Type B pancreatic cell (in vitro differentiated cells): ENCODE results near the gene PTCD1. TPM values are rescaled to one million over a fixed set of nuclear protein-coding genes. Genes with fewer than 3 reads are reported as not detected.
"Not testable (repeated sequence)": the region's sequence is repeated elsewhere in the genome, so short reads cannot be mapped to it uniquely, and the experiment has no call there.

Experiments
- DNase-seq: peaks from one replicate; pipeline ENCODE4 v3.0.0; 2021; ENCODE audit warnings: mixed read lengths; ENCODE audit not compliant: unreplicated experiment; ENCODE audit errors: extremely low spot score
- H3K27ac Mint-ChIP-seq: 2 replicates; pipeline ENCODE4 v1.8.0; 2021; ENCODE audit warnings: mild to moderate bottlenecking, mixed read lengths
- H3K27me3 Mint-ChIP-seq: 2 replicates; pipeline ENCODE4 v1.8.0; 2021; ENCODE audit warnings: mixed read lengths
- H3K36me3 Mint-ChIP-seq: 2 replicates; pipeline ENCODE4 v1.8.0; 2021; ENCODE audit warnings: mixed read lengths
- H3K4me1 Mint-ChIP-seq: one replicate; pipeline ENCODE4 v1.8.0; 2021; ENCODE audit warnings: mixed read lengths; ENCODE audit not compliant: unreplicated experiment
- H3K4me3 Mint-ChIP-seq: 2 replicates; pipeline ENCODE4 v1.8.0; 2021; ENCODE audit warnings: mild to moderate bottlenecking, mixed read lengths
- H3K9me3 Mint-ChIP-seq: 2 replicates; pipeline ENCODE4 v1.8.0; 2021; ENCODE audit warnings: mixed read lengths
- CTCF ChIP-seq: fragments of 200-600 bp; sonication (generic); conservative IDR thresholded peaks from 2 replicates; pipeline ENCODE4 v1.5.0; 2021; ENCODE audit warnings: antibody characterized with exemption, mild to moderate bottlenecking
- total RNA-seq: library from RNA; stranded (reverse); gene quantifications from 2 replicates; pipeline ENCODE4 v1.2.1, GENCODE V29; 2021; ENCODE audit warnings: low replicate concordance

PTCD1 gene
- total RNA-seq, 1 donor from 2014 or later = 11.3 TPM

- Mint-ChIP-seq H3K36me3 (peaks cover 12% of the 10 kb centered on the region), H3K27me3 (no peaks in the 10 kb centered on the region), H3K4me1 (no peaks in the 10 kb centered on the region), H3K27ac (no peak overlapping the region), H3K4me3 (no peak overlapping the region), H3K9me3 (no peaks in the 10 kb centered on the region)
- no peak for TF ChIP-seq CTCF
- DNase-seq = no peak
Observed at GRCh38 chr7:99420986-99421385, 17.6 kb downstream of the PTCD1 start.

- Mint-ChIP-seq H3K36me3 (peaks cover 15% of the 10 kb centered on the region), H3K27me3 (no peaks in the 10 kb centered on the region), H3K4me1 (no peaks in the 10 kb centered on the region), H3K4me3 (no peak overlapping the region), H3K27ac (no peak overlapping the region), H3K9me3 (no peaks in the 10 kb centered on the region)
- no peak for TF ChIP-seq CTCF
- no peak for DNase-seq
Observed at GRCh38 chr7:99420213-99420612, 18.4 kb downstream of the PTCD1 start.

GRCh38 chr7:99419323-99420021 lies 19.1 kb downstream of the PTCD1 start:
- no peak for TF ChIP-seq CTCF
- no peak overlapping the region for H3K27ac Mint-ChIP-seq

GRCh38 chr7:99418260-99418659 lies 20.3 kb downstream of the PTCD1 start:
- Mint-ChIP-seq H3K27me3 (no peaks in the 10 kb centered on the region), H3K4me1 (no peaks in the 10 kb centered on the region), H3K9me3 (no peaks in the 10 kb centered on the region), H3K36me3 (peaks cover 22% of the 10 kb centered on the region), H3K27ac (no peak overlapping the region), H3K4me3 (no peak overlapping the region)
- no peak for DNase-seq
- TF ChIP-seq CTCF = no peak

More at GRCh38 chr7:99419323-99420021, 19.1 kb downstream of the PTCD1 start:
- Mint-ChIP-seq H3K4me3 (no peak overlapping the region), H3K4me1 (no peaks in the 10 kb centered on the region), H3K9me3 (no peaks in the 10 kb centered on the region), H3K27me3 (no peaks in the 10 kb centered on the region), H3K36me3 (peaks cover 21% of the 10 kb centered on the region)
- DNase-seq = no peak

GRCh38 chr7:99415513-99416127 lies 23.0 kb downstream of the PTCD1 start:
- peaks cover 26% of the 10 kb centered on the region for H3K36me3 Mint-ChIP-seq
- TF ChIP-seq CTCF = peak; percentile 76
- DNase-seq, H3K4me1 Mint-ChIP-seq, H3K27me3 Mint-ChIP-seq, H3K4me3 Mint-ChIP-seq, H3K9me3 Mint-ChIP-seq, H3K27ac Mint-ChIP-seq: not testable (repeated sequence)
